ENCODE data around the gene NT5DC2.

NT5DC2 gene

DNA sequence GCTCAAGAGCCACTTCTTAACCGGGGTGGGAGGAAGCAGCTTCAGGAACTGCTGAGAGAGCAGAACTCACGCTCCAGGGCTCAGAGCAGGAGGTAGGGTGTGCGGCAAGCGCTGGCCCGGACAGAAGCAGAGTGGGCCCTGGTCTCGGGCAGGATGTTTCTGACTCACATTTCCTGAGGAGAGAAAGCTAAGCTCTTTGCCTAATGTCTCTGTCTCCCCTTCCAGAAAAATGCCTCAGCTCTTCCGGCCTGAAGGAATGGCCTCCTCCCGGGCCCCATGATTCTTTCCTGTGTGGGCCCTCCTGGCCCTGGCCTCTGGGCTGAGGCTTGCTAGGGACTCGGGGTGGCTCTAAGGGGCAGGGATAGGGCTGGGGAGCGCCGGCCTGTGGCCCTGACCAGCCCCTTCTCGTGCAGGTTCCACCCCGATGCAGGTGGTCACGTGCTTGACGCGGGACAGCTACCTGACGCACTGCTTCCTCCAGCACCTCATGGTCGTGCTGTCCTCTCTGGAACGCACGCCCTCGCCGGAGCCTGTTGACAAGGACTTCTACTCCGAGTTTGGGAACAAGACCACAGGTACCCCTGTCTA, 42.6 kb downstream of the NT5DC2 start:
- Histone ChIP-seq H3K4me3 (ENCODE audit: low read length, poor library complexity, severe bottlenecking) (no peak overlapping the region), H3K9me2 (replicated peaks; ENCODE audit: low read depth, low read length) (no peaks in the 10 kb centered on the region), H3K4me2 (ENCODE audit: low read depth, low read length, poor library complexity, severe bottlenecking) (no peak overlapping the region), H3K27me3 (ENCODE audit: insufficient read depth, low read length, poor library complexity, severe bottlenecking) (no peaks in the 10 kb centered on the region), H4K20me1 (ENCODE audit: insufficient read depth, low read length, poor library complexity, severe bottlenecking) (no peaks in the 10 kb centered on the region), H3K36me3 (ENCODE audit: insufficient read depth, low read length) (peaks cover 67% of the 10 kb centered on the region; the same call in 1 of the 2 replicates), H3F3A (ENCODE audit: low read depth) (no peaks in the 10 kb centered on the region), H3K4me1 (ENCODE audit: insufficient read depth, low read length, poor library complexity, severe bottlenecking) (no peaks in the 10 kb centered on the region), H2AFZ (ENCODE audit: low read length) (no peak overlapping the region), H3K79me2 (ENCODE audit: insufficient read depth, low read length) (no peaks in the 10 kb centered on the region), H3K9me3 (ENCODE audit: insufficient read depth, low read depth, low read length) (no peaks in the 10 kb centered on the region), H3K9ac (ENCODE audit: low read depth, low read length, poor library complexity, severe bottlenecking) (no peak overlapping the region)
- TF ChIP-seq EZH2phosphoT487 (IDR thresholded peaks at IDR 0.05; ENCODE audit: borderline replicate concordance) (no peak), CTCF (conservative IDR thresholded peaks at IDR 0.05; ENCODE audit: low read length) (no peak)

GRCh38 chr3:52490035-52490938, 43.4 kb downstream of the NT5DC2 start:
- no peak overlapping the region for H2AFZ ChIP-seq (ENCODE audit: low read length)
- H3F3A ChIP-seq (ENCODE audit: low read depth): no peaks in the 10 kb centered on the region
- TF ChIP-seq CTCF (conservative IDR thresholded peaks at IDR 0.05; ENCODE audit: low read length) (no peak), EZH2phosphoT487 (IDR thresholded peaks at IDR 0.05; ENCODE audit: borderline replicate concordance) (no peak)
- H3K27me3 ChIP-seq (ENCODE audit: insufficient read depth, low read length, poor library complexity, severe bottlenecking): no peaks in the 10 kb centered on the region
- no peaks in the 10 kb centered on the region for H3K9me3 ChIP-seq (ENCODE audit: insufficient read depth, low read depth, low read length)
- no peak overlapping the region for H3K9ac ChIP-seq (ENCODE audit: low read depth, low read length, poor library complexity, severe bottlenecking)
- no peaks in the 10 kb centered on the region for H3K79me2 ChIP-seq (ENCODE audit: insufficient read depth, low read length)
- peaks cover 74% of the 10 kb centered on the region; the same call in 1 of the 2 replicates for H3K36me3 ChIP-seq (ENCODE audit: insufficient read depth, low read length)
- H3K9me2 ChIP-seq (replicated peaks; ENCODE audit: low read depth, low read length): no peaks in the 10 kb centered on the region
- H3K4me1 ChIP-seq (ENCODE audit: insufficient read depth, low read length, poor library complexity, severe bottlenecking): no peaks in the 10 kb centered on the region
- no peak overlapping the region for H3K4me3 ChIP-seq (ENCODE audit: low read length, poor library complexity, severe bottlenecking)
- no peaks in the 10 kb centered on the region for H4K20me1 ChIP-seq (ENCODE audit: insufficient read depth, low read length, poor library complexity, severe bottlenecking)
- no peak overlapping the region for H3K4me2 ChIP-seq (ENCODE audit: low read depth, low read length, poor library complexity, severe bottlenecking)

- Histone ChIP-seq H3K4me1 (ENCODE audit: insufficient read depth, low read length, poor library complexity, severe bottlenecking) (no peaks in the 10 kb centered on the region), H2AFZ (ENCODE audit: low read length) (no peak overlapping the region), H3K4me3 (ENCODE audit: low read length, poor library complexity, severe bottlenecking) (no peak overlapping the region), H3K4me2 (ENCODE audit: low read depth, low read length, poor library complexity, severe bottlenecking) (no peak overlapping the region), H3K27me3 (ENCODE audit: insufficient read depth, low read length, poor library complexity, severe bottlenecking) (no peaks in the 10 kb centered on the region), H3K9me2 (replicated peaks; ENCODE audit: low read depth, low read length) (no peaks in the 10 kb centered on the region), H3K79me2 (ENCODE audit: insufficient read depth, low read length) (no peaks in the 10 kb centered on the region), H3K9me3 (ENCODE audit: insufficient read depth, low read depth, low read length) (no peaks in the 10 kb centered on the region), H3K9ac (ENCODE audit: low read depth, low read length, poor library complexity, severe bottlenecking) (no peak overlapping the region), H3F3A (ENCODE audit: low read depth) (no peaks in the 10 kb centered on the region), H3K36me3 (ENCODE audit: insufficient read depth, low read length) (peaks cover 77% of the 10 kb centered on the region; the same call in 1 of the 2 replicates), H4K20me1 (ENCODE audit: insufficient read depth, low read length, poor library complexity, severe bottlenecking) (no peaks in the 10 kb centered on the region)
- no peak for TF ChIP-seq CTCF (conservative IDR thresholded peaks at IDR 0.05; ENCODE audit: low read length)
- TF ChIP-seq EZH2phosphoT487 (IDR thresholded peaks at IDR 0.05; ENCODE audit: borderline replicate concordance): no peak
Observed at GRCh38 chr3:52489453-52489852, 44.2 kb downstream of the NT5DC2 start.

All from Loucy (cell line).